ENCODE results near the gene ANO6.

ANO6 gene

DNA sequence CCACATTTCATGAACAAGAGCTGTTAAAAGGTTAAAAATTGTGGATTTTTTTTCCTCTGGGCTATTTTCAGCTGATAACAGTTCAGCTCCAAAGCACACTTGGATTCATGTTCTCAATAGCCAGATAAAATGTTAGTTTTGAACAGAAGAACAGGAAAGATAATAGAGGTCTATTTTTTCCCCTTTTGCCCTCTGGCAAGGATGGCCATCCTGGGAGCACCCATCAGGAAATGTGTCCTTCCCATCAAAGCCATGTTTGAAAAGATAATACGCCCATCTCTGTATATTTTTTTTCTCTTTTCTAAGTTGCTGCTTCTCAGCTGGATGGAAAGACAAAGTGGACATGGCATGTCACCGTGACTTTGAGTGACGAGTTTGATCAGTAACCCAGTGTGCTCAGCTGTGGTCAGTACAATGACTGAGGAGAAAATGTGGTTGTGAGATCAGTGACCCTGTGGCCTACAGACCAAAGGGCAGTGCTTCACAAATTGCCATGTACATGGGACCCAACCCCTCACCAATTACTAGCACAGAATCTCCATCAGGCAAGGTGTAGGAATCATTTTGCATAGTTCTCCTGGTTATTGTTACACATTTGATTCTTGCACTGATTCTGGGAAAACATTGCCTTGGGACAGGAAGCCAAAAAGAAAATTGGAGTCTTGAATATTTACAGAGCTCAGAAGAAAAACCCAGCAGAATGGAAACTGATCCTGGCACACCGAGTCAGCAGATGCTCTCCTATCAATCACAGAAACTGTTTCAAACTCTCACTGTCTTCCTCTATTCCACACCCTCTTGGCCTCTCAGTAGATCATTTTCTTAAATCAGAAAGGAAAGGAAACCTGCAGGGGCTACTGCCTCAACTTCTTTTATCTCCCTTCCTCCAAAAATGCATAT, 64.3 kb downstream of the ANO6 start:
- DNase-seq (ENCODE audit: low read depth) = no peak
- no peak for TF ChIP-seq CTCF (IDR thresholded peaks at IDR 0.05; ENCODE audit: low read depth, low read length)
- TF ChIP-seq, protein P1, sequence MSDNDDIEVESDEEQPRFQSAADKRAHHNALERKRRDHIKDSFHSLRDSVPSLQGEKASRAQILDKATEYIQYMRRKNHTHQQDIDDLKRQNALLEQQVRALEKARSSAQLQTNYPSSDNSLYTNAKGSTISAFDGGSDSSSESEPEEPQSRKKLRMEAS (IDR thresholded peaks at IDR 0.05; ENCODE audit: low read depth, low read length) = no peak
- no peak for TF ChIP-seq MYC (IDR thresholded peaks at IDR 0.05; ENCODE audit: low read depth, low read length)
- no peak for TF ChIP-seq POLR2A (IDR thresholded peaks at IDR 0.05; ENCODE audit: extremely low read depth, insufficient read length)
- no peak overlapping the region for H3K4me3 ChIP-seq (ENCODE audit: low read depth, low read length)

- DNase-seq (ENCODE audit: low read depth) = no peak
- TF ChIP-seq POLR2A (IDR thresholded peaks at IDR 0.05; ENCODE audit: extremely low read depth, insufficient read length) (no peak), CTCF (IDR thresholded peaks at IDR 0.05; ENCODE audit: low read depth, low read length) (no peak), MYC (IDR thresholded peaks at IDR 0.05; ENCODE audit: low read depth, low read length) (no peak)
- TF ChIP-seq, protein P1 (IDR thresholded peaks at IDR 0.05; ENCODE audit: low read depth, low read length) = no peak
- no peak overlapping the region for H3K4me3 ChIP-seq (ENCODE audit: low read depth, low read length)
These were observed 66.1 kb downstream of the ANO6 start for GRCh38 chr12:45281994-45282393.

GRCh38 chr12:45282411-45282810, 66.5 kb downstream of the ANO6 start:
- DNase-seq (ENCODE audit: low read depth) = no peak
- no peak for TF ChIP-seq MYC (IDR thresholded peaks at IDR 0.05; ENCODE audit: low read depth, low read length)
- TF ChIP-seq POLR2A (IDR thresholded peaks at IDR 0.05; ENCODE audit: extremely low read depth, insufficient read length) = no peak
- TF ChIP-seq, protein P1 (IDR thresholded peaks at IDR 0.05; ENCODE audit: low read depth, low read length) = no peak
- TF ChIP-seq CTCF (IDR thresholded peaks at IDR 0.05; ENCODE audit: low read depth, low read length) = no peak

GRCh38 chr12:45284096-45284901, 68.4 kb downstream of the ANO6 start:
- TF ChIP-seq, protein P1 (IDR thresholded peaks at IDR 0.05; ENCODE audit: low read depth, low read length) = no peak
- TF ChIP-seq CTCF (IDR thresholded peaks at IDR 0.05; ENCODE audit: low read depth, low read length) (no peak), POLR2A (IDR thresholded peaks at IDR 0.05; ENCODE audit: extremely low read depth, insufficient read length) (no peak), MYC (IDR thresholded peaks at IDR 0.05; ENCODE audit: low read depth, low read length) (no peak)
- no peak for DNase-seq (ENCODE audit: low read depth)
- no peak overlapping the region for H3K4me3 ChIP-seq (ENCODE audit: low read depth, low read length)

More at GRCh38 chr12:45282411-45282810, 66.5 kb downstream of the ANO6 start:
- no peak overlapping the region for H3K4me3 ChIP-seq (ENCODE audit: low read depth, low read length)

GRCh38 chr12:45285717-45286116, 69.8 kb downstream of the ANO6 start:
- DNase-seq (ENCODE audit: low read depth) = no peak
- TF ChIP-seq POLR2A (IDR thresholded peaks at IDR 0.05; ENCODE audit: extremely low read depth, insufficient read length) (no peak), CTCF (IDR thresholded peaks at IDR 0.05; ENCODE audit: low read depth, low read length) (no peak), MYC (IDR thresholded peaks at IDR 0.05; ENCODE audit: low read depth, low read length) (no peak)
- TF ChIP-seq, protein P1 (IDR thresholded peaks at IDR 0.05; ENCODE audit: low read depth, low read length) = no peak
- H3K4me3 ChIP-seq (ENCODE audit: low read depth, low read length) = no peak overlapping the region

Data from NB4 (cell line).